ENCODE measurements around the gene SMARCAL1. TPM values are rescaled to one million over a fixed set of nuclear protein-coding genes. Genes with fewer than 3 reads are reported as not detected.

Gene SMARCAL1
- total RNA-seq, 1 donor from 2014 or later = 19.2 TPM

- no peak for DNase-seq
Measured at GRCh38 chr2:216392945-216393840, 19.1 kb upstream of the SMARCAL1 start.

GRCh38 chr2:216394881-216395280 is 17.4 kb upstream of the SMARCAL1 start:
- no peak for DNase-seq

- no peak for DNase-seq
Measured at GRCh38 chr2:216399621-216400020, 12.7 kb upstream of the SMARCAL1 start.

- no peak for DNase-seq
Measured at GRCh38 chr2:216402751-216403150, 9.5 kb upstream of the SMARCAL1 start.

- no peak for DNase-seq
Measured at GRCh38 chr2:216404010-216404618, 8.2 kb upstream of the SMARCAL1 start.

GRCh38 chr2:216405588-216405987 is 6.7 kb upstream of the SMARCAL1 start:
- no peak for DNase-seq

- DNase-seq = no peak
Measured at GRCh38 chr2:216406826-216407225, 5.5 kb upstream of the SMARCAL1 start.

- no peak for DNase-seq
Measured at GRCh38 chr2:216408426-216409290, 3.6 kb upstream of the SMARCAL1 start.

- DNase-seq = no peak
Measured at GRCh38 chr2:216410550-216410949, 1.7 kb upstream of the SMARCAL1 start.

GRCh38 chr2:216413882-216414281 is 1.6 kb downstream of the SMARCAL1 start:
- no peak for DNase-seq

- no peak for DNase-seq
Measured at GRCh38 chr2:216414772-216415319, 2.6 kb downstream of the SMARCAL1 start.

- no peak for DNase-seq
Measured at GRCh38 chr2:216415541-216415940, 3.3 kb downstream of the SMARCAL1 start.

GRCh38 chr2:216416571-216417307 is 4.5 kb downstream of the SMARCAL1 start:
- DNase-seq = no peak

GRCh38 chr2:216418981-216419380 is 6.7 kb downstream of the SMARCAL1 start:
- no peak for DNase-seq

- no peak for DNase-seq
Measured at GRCh38 chr2:216420367-216421101, 8.2 kb downstream of the SMARCAL1 start.

- no peak for DNase-seq
Measured at GRCh38 chr2:216423071-216423470, 10.8 kb downstream of the SMARCAL1 start.

- DNase-seq = no peak
Measured at GRCh38 chr2:216424274-216424673, 12.0 kb downstream of the SMARCAL1 start.

GRCh38 chr2:216425008-216425787 is 12.9 kb downstream of the SMARCAL1 start:
- DNase-seq = no peak

- DNase-seq = no peak
Measured at GRCh38 chr2:216426166-216426777, 14.0 kb downstream of the SMARCAL1 start.

GRCh38 chr2:216426938-216427337 is 14.7 kb downstream of the SMARCAL1 start:
- DNase-seq = no peak
